DOHH2 (cell line): ENCODE results near the gene OSBPL2.

Experiments
- H3F3A ChIP-seq: fragments of 200-600 bp; sonication (generic), shearing (Covaris generic); 2 replicates; pipeline ENCODE4 v1.6.0; 2016; ENCODE audit warnings: antibody characterized with exemption, mild to moderate bottlenecking; ENCODE audit not compliant: control insufficient read depth, insufficient read depth
- H3K27ac ChIP-seq: fragments of 200-600 bp; sonication (generic); 2 replicates; pipeline ENCODE4 v1.5.1; 2014; ENCODE audit warnings: low read depth, mild to moderate bottlenecking, low read length, moderate library complexity
- H3K27me3 ChIP-seq: fragments of 200-600 bp; sonication (generic); 2 replicates; pipeline ENCODE4 v1.6.1; 2014; ENCODE audit warnings: mild to moderate bottlenecking, low read length, mixed read lengths; ENCODE audit not compliant: control insufficient read depth
- H3K36me3 ChIP-seq: fragments of 200-600 bp; sonication (generic); 2 replicates; pipeline ENCODE4 v1.6.1; 2014; ENCODE audit warnings: mild to moderate bottlenecking, low read length, moderate library complexity, mixed read lengths; ENCODE audit not compliant: control insufficient read depth
- H3K4me1 ChIP-seq: fragments of 200-600 bp; sonication (generic); 2 replicates; pipeline ENCODE4 v1.6.1; 2014; ENCODE audit warnings: mild to moderate bottlenecking, low read length, mixed read lengths; ENCODE audit not compliant: control insufficient read depth
- H3K4me2 ChIP-seq: fragments of 200-600 bp; sonication (generic); 2 replicates; pipeline ENCODE4 v1.6.0; 2014; ENCODE audit warnings: mild to moderate bottlenecking, low read length, moderate library complexity
- H3K4me3 ChIP-seq: fragments of 200-600 bp; sonication (generic); 2 replicates; pipeline ENCODE4 v1.5.1; 2014; ENCODE audit warnings: mild to moderate bottlenecking, low read length, mixed read lengths
- H3K79me2 ChIP-seq: fragments of 200-600 bp; sonication (generic); 2 replicates; pipeline ENCODE4 v1.6.1; 2014; ENCODE audit warnings: mild to moderate bottlenecking, low read length, mixed read lengths; ENCODE audit not compliant: control insufficient read depth
- H3K9me2 ChIP-seq: fragments of 200-600 bp; sonication (generic); replicated peaks from 2 replicates; pipeline ENCODE4 v1.6.1; 2014; ENCODE audit warnings: mild to moderate bottlenecking, low read length, mixed read lengths; ENCODE audit not compliant: control insufficient read depth
- H3K9me3 ChIP-seq: fragments of 200-600 bp; sonication (generic); 2 replicates; pipeline ENCODE4 v1.6.1; 2014; ENCODE audit warnings: antibody characterized with exemption, low read length, mixed read lengths; ENCODE audit not compliant: control insufficient read depth, insufficient read depth
- H4K20me1 ChIP-seq: fragments of 200-600 bp; sonication (generic); 2 replicates; pipeline ENCODE4 v1.6.0; 2014; ENCODE audit warnings: low read depth, mild to moderate bottlenecking, antibody characterized with exemption, low read length, moderate library complexity; ENCODE audit not compliant: control insufficient read depth, insufficient read depth
- CTCF ChIP-seq: fragments of 200-600 bp; sonication (generic); IDR thresholded peaks from one replicate; pipeline ENCODE4 v1.5.1; 2014; ENCODE audit warnings: antibody characterized with exemption, mild to moderate bottlenecking, low read depth, low read length; ENCODE audit not compliant: poor library complexity, severe bottlenecking
- EZH2phosphoT487 ChIP-seq: fragments of 200-600 bp; sonication (generic); IDR thresholded peaks from 2 replicates; pipeline ENCODE4 v1.6.1; 2017; ENCODE audit warnings: borderline replicate concordance, mild to moderate bottlenecking, antibody characterized with exemption, low read length, moderate library complexity, mixed read lengths

Gene OSBPL2

GRCh38 chr20:62243906-62244515 is 5.7 kb downstream of the OSBPL2 start:
- no peak overlapping the region for H3K4me3 ChIP-seq
- no peaks in the 10 kb centered on the region for H3F3A ChIP-seq
- H3K27ac ChIP-seq = no peak overlapping the region
- H3K4me2 ChIP-seq = no peak overlapping the region
- H4K20me1 ChIP-seq = peaks cover 6% of the 10 kb centered on the region; the same call in 1 of the 2 replicates
- H3K9me3 ChIP-seq = no peaks in the 10 kb centered on the region
- no peaks in the 10 kb centered on the region for H3K9me2 ChIP-seq
- H3K79me2 ChIP-seq = peaks cover 81% of the 10 kb centered on the region
- H3K27me3 ChIP-seq = no peaks in the 10 kb centered on the region
- no peak for TF ChIP-seq EZH2phosphoT487
- TF ChIP-seq CTCF = no peak
- peaks cover 10% of the 10 kb centered on the region for H3K4me1 ChIP-seq
- peaks cover 5% of the 10 kb centered on the region; the same call in 1 of the 2 replicates for H3K36me3 ChIP-seq

GRCh38 chr20:62244644-62245108 is 6.4 kb downstream of the OSBPL2 start:
- H3K4me2 ChIP-seq = no peak overlapping the region

GRCh38 chr20:62245911-62246280 is 7.6 kb downstream of the OSBPL2 start:
- H3K4me1 ChIP-seq = peaks cover 6% of the 10 kb centered on the region
- H4K20me1 ChIP-seq = peaks cover 3% of the 10 kb centered on the region; the same call in 1 of the 2 replicates
- no peak for TF ChIP-seq CTCF
- no peak for TF ChIP-seq EZH2phosphoT487
- H3K79me2 ChIP-seq = peaks cover 74% of the 10 kb centered on the region
- H3K4me2 ChIP-seq = no peak overlapping the region
- H3K9me2 ChIP-seq = no peaks in the 10 kb centered on the region
- H3K27me3 ChIP-seq = no peaks in the 10 kb centered on the region
- H3K9me3 ChIP-seq = no peaks in the 10 kb centered on the region
- H3F3A ChIP-seq = no peaks in the 10 kb centered on the region
- H3K4me3 ChIP-seq = no peak overlapping the region
- H3K27ac ChIP-seq = no peak overlapping the region
- peaks cover 5% of the 10 kb centered on the region; the same call in 1 of the 2 replicates for H3K36me3 ChIP-seq

More at GRCh38 chr20:62244644-62245108, 6.4 kb downstream of the OSBPL2 start:
- H3F3A ChIP-seq = no peaks in the 10 kb centered on the region
- peaks cover 77% of the 10 kb centered on the region for H3K79me2 ChIP-seq
- H3K4me3 ChIP-seq = no peak overlapping the region
- TF ChIP-seq CTCF (no peak), EZH2phosphoT487 (no peak)
- peaks cover 5% of the 10 kb centered on the region; the same call in 1 of the 2 replicates for H3K36me3 ChIP-seq
- H3K9me3 ChIP-seq = no peaks in the 10 kb centered on the region
- H3K9me2 ChIP-seq = no peaks in the 10 kb centered on the region
- no peak overlapping the region for H3K27ac ChIP-seq
- peaks cover 6% of the 10 kb centered on the region for H3K4me1 ChIP-seq
- no peaks in the 10 kb centered on the region for H3K27me3 ChIP-seq
- H4K20me1 ChIP-seq = peaks cover 3% of the 10 kb centered on the region; the same call in 1 of the 2 replicates
